ENCODE results near the gene ECHDC3.

Gene ECHDC3

DNA sequence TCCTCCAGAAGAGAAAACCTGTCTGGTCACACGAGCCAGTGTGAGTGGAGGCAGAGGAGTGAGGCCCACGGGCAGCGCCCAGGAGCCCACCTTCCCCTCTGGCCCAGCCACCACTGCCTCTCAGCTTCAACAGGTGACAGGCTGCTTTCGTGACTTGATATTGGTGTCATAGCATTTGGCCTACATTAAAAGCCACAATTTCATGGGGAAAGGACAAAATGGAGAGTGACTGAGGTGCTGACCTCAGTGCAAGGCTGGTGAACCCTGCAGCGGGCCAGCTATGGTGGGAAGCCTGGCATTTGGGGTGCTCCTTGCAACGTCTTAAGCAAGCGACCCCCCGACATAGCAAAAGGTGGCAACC, 21.3 kb downstream of the ECHDC3 start:
- TF ChIP-seq, protein P1, sequence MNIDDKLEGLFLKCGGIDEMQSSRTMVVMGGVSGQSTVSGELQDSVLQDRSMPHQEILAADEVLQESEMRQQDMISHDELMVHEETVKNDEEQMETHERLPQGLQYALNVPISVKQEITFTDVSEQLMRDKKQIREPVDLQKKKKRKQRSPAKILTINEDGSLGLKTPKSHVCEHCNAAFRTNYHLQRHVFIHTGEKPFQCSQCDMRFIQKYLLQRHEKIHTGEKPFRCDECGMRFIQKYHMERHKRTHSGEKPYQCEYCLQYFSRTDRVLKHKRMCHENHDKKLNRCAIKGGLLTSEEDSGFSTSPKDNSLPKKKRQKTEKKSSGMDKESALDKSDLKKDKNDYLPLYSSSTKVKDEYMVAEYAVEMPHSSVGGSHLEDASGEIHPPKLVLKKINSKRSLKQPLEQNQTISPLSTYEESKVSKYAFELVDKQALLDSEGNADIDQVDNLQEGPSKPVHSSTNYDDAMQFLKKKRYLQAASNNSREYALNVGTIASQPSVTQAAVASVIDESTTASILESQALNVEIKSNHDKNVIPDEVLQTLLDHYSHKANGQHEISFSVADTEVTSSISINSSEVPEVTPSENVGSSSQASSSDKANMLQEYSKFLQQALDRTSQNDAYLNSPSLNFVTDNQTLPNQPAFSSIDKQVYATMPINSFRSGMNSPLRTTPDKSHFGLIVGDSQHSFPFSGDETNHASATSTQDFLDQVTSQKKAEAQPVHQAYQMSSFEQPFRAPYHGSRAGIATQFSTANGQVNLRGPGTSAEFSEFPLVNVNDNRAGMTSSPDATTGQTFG (tag by site-specific recombination; IDR thresholded peaks at IDR 0.05; ENCODE audit: borderline replicate concordance) = no peak
- TF ChIP-seq ZNF747 (tag by site-specific recombination; IDR thresholded peaks at IDR 0.05) (no peak), ZNF19 (tag by site-specific recombination; IDR thresholded peaks at IDR 0.05; ENCODE audit: low read depth) (no peak), ZNF146 (tag by site-specific recombination; IDR thresholded peaks at IDR 0.05) (no peak), ZNF157 (tag by site-specific recombination; IDR thresholded peaks at IDR 0.05) (no peak), SCRT2 (tag by site-specific recombination; IDR thresholded peaks at IDR 0.05) (peak; percentile 76), ZNF473 (tag by site-specific recombination; IDR thresholded peaks at IDR 0.05) (no peak), SP7 (tag by site-specific recombination; IDR thresholded peaks at IDR 0.05) (no peak), ZNF239 (tag by site-specific recombination; IDR thresholded peaks at IDR 0.05) (no peak), REPIN1 (tag by site-specific recombination; IDR thresholded peaks at IDR 0.05; ENCODE audit: low read depth) (no peak), ZNF571 (tag by site-specific recombination; IDR thresholded peaks at IDR 0.05) (no peak), ZNF677 (tag by site-specific recombination; IDR thresholded peaks at IDR 0.05) (no peak), SCRT1 (tag by site-specific recombination; IDR thresholded peaks at IDR 0.05; ENCODE audit: borderline replicate concordance) (0 out of 2 replicates have a peak, but pooled peaks have one; percentile 38)
- TF ChIP-seq, protein P2, sequence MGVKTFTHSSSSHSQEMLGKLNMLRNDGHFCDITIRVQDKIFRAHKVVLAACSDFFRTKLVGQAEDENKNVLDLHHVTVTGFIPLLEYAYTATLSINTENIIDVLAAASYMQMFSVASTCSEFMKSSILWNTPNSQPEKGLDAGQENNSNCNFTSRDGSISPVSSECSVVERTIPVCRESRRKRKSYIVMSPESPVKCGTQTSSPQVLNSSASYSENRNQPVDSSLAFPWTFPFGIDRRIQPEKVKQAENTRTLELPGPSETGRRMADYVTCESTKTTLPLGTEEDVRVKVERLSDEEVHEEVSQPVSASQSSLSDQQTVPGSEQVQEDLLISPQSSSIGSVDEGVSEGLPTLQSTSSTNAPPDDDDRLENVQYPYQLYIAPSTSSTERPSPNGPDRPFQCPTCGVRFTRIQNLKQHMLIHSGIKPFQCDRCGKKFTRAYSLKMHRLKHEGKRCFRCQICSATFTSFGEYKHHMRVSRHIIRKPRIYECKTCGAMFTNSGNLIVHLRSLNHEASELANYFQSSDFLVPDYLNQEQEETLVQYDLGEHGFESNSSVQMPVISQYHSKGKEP (tag by site-specific recombination; IDR thresholded peaks at IDR 0.05) = no peak
- Histone ChIP-seq H3K27ac (ENCODE audit: extremely low read depth, low read depth, low read length) (no peak overlapping the region), H3K9me3 (ENCODE audit: control insufficient read depth, insufficient read depth, low read depth, low read length) (no peaks in the 10 kb centered on the region), H3K36me3 (ENCODE audit: control insufficient read depth in 2 of 2, insufficient read depth in 1 of 2, low read length in 2 of 2) (no peaks in the 10 kb centered on the region), H3K4me1 (ENCODE audit: control insufficient read depth, insufficient read depth, low read length) (no peaks in the 10 kb centered on the region), H3K4me3 (ENCODE audit: low read depth, low read length) (no peak overlapping the region)
- POLR2A ChIA-PET = no interaction called here
- CTCF ChIA-PET = no interaction called here

DNA sequence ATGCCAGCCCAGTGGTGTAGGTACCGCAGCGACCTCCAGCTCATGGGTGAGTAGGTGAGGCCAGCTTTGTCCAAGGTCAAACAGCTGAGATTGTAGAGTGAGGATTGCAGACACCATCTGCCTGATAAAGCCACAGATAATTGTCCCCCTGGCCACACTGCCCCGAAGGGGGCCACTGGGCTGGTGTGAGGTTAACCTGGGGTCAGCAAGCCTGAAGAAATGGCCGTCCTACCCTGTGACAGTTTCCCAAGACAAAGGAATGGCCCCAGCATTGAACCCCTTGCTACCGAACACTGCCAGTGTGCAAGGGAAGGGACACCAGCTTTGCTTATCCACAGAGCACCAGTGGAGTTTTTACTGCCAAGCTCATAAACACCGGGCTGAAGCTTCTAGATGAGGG, 23.0 kb downstream of the ECHDC3 start:
- Histone ChIP-seq H3K36me3 (ENCODE audit: control insufficient read depth in 2 of 2, insufficient read depth in 1 of 2, low read length in 2 of 2) (no peaks in the 10 kb centered on the region), H3K4me3 (ENCODE audit: low read depth, low read length) (no peak overlapping the region), H3K9me3 (ENCODE audit: control insufficient read depth, insufficient read depth, low read depth, low read length) (no peaks in the 10 kb centered on the region), H3K4me1 (ENCODE audit: control insufficient read depth, insufficient read depth, low read length) (no peaks in the 10 kb centered on the region), H3K27ac (ENCODE audit: extremely low read depth, low read depth, low read length) (no peak overlapping the region)
- TF ChIP-seq, protein P3, sequence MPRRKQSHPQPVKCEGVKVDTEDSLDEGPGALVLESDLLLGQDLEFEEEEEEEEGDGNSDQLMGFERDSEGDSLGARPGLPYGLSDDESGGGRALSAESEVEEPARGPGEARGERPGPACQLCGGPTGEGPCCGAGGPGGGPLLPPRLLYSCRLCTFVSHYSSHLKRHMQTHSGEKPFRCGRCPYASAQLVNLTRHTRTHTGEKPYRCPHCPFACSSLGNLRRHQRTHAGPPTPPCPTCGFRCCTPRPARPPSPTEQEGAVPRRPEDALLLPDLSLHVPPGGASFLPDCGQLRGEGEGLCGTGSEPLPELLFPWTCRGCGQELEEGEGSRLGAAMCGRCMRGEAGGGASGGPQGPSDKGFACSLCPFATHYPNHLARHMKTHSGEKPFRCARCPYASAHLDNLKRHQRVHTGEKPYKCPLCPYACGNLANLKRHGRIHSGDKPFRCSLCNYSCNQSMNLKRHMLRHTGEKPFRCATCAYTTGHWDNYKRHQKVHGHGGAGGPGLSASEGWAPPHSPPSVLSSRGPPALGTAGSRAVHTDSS (tag by site-specific recombination; IDR thresholded peaks at IDR 0.05) = no peak
- TF ChIP-seq, protein P4, sequence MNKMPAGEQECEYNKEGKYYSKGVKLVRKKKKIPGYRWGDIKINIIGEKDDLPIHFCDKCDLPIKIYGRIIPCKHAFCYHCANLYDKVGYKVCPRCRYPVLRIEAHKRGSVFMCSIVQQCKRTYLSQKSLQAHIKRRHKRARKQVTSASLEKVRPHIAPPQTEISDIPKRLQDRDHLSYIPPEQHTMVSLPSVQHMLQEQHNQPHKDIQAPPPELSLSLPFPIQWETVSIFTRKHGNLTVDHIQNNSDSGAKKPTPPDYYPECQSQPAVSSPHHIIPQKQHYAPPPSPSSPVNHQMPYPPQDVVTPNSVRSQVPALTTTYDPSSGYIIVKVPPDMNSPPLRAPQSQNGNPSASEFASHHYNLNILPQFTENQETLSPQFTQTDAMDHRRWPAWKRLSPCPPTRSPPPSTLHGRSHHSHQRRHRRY (tag by site-specific recombination; IDR thresholded peaks at IDR 0.05) = no peak
- no peak for TF ChIP-seq ZNF747 (tag by site-specific recombination; IDR thresholded peaks at IDR 0.05)
- POLR2A ChIA-PET = no interaction called here
- CTCF ChIA-PET = interaction anchor here (0.6 to 0.9 kb wide), 4 partner anchors 9 to 250 kb away, joined by 3 to 4 read pairs (median 4); no protein-coding TSS in a partner anchor

All from HEK293 (cell line).